Sigmoid colon (tissue), 4 donors: ENCODE data around the gene TECTA.

Experiments used
- EP300 ChIP-seq, 4 donors: sonication (generic); formaldehyde crosslinking; IDR thresholded peaks; one replicate each; pipeline ENCODE4 v1.6.1; 2017; ENCODE audit warnings: antibody characterized with exemption in 4 of 4
- TF ChIP-seq, protein P1 (sequence below), 4 experiments: fragments of 450-650 bp in 3 of 4; fragments of 200-600 bp in 1 of 4; IDR thresholded peaks; one replicate each; pipeline ENCODE4 v1.5.1; 2016 to 2019; ENCODE audit warnings: antibody characterized with exemption in 4 of 4, mild to moderate bottlenecking in 3 of 4, moderate library complexity in 2 of 4

DNA sequence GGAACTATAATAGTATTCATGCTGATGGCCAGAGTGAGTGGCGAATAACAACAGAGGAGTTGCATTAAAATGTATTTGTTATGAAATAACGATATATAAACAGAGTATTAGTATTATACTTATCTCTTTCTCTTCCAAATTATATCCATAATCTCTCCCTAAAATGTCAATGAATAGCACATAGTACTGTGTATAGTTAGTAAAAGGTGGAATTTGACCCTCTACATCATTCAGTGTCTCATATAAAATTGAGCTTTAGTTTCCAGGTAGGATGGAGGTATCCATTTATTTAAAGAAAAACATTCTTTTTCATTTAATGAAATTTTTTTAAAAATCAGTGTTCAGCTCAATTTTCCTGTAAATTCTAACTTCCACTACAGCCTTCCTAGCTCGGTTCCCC is 34.4 kb upstream of the TECTA start:
- TF ChIP-seq, protein P1, sequence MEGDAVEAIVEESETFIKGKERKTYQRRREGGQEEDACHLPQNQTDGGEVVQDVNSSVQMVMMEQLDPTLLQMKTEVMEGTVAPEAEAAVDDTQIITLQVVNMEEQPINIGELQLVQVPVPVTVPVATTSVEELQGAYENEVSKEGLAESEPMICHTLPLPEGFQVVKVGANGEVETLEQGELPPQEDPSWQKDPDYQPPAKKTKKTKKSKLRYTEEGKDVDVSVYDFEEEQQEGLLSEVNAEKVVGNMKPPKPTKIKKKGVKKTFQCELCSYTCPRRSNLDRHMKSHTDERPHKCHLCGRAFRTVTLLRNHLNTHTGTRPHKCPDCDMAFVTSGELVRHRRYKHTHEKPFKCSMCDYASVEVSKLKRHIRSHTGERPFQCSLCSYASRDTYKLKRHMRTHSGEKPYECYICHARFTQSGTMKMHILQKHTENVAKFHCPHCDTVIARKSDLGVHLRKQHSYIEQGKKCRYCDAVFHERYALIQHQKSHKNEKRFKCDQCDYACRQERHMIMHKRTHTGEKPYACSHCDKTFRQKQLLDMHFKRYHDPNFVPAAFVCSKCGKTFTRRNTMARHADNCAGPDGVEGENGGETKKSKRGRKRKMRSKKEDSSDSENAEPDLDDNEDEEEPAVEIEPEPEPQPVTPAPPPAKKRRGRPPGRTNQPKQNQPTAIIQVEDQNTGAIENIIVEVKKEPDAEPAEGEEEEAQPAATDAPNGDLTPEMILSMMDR (IDR thresholded peaks at IDR 0.05), result no peak
- TF ChIP-seq EP300 (IDR thresholded peaks at IDR 0.05), result no peak
